ENCODE measurements around the gene TMEM163.

GRCh38 chr2:134413912-134414311 is 304.9 kb downstream of the TMEM163 start:
- TF ChIP-seq SP1 (IDR thresholded peaks at IDR 0.05; ENCODE audit: low read depth) (no peak), SIN3A (IDR thresholded peaks at IDR 0.05; ENCODE audit: low read depth) (no peak), CTCF (IDR thresholded peaks at IDR 0.05 in 2 of 3, conservative IDR thresholded peaks at IDR 0.05 in 1 of 3; ENCODE audit: borderline replicate concordance in 1 of 3, insufficient read depth in 1 of 3, low read depth in 2 of 3, low read length in 2 of 3) (no peak)

Data from HCT116 (cell line).